Endothelial cell (in vitro differentiated cells): ENCODE measurements around the gene UTP15. TPM values are rescaled to one million over a fixed set of nuclear protein-coding genes. Genes with fewer than 3 reads are reported as not detected.

Experiments used
- DNase-seq: peaks from one replicate; pipeline ENCODE4 v3.0.0; 2021; ENCODE audit warnings: low spot score
- H3K27ac Mint-ChIP-seq: one replicate; pipeline ENCODE4 v1.8.0; 2021; ENCODE audit warnings: mixed read lengths, inconsistent platforms; ENCODE audit not compliant: unreplicated experiment
- H3K27me3 Mint-ChIP-seq: one replicate; pipeline ENCODE4 v1.8.0; 2021; ENCODE audit warnings: mild to moderate bottlenecking, moderate library complexity, mixed read lengths, inconsistent platforms; ENCODE audit not compliant: unreplicated experiment
- H3K36me3 Mint-ChIP-seq: one replicate; pipeline ENCODE4 v1.8.0; 2021; ENCODE audit warnings: mild to moderate bottlenecking, low read depth, mixed read lengths, inconsistent platforms; ENCODE audit not compliant: unreplicated experiment
- H3K4me1 Mint-ChIP-seq: one replicate; pipeline ENCODE4 v1.8.0; 2021; ENCODE audit warnings: mild to moderate bottlenecking, mixed read lengths, inconsistent platforms; ENCODE audit not compliant: unreplicated experiment
- H3K4me3 Mint-ChIP-seq: one replicate; pipeline ENCODE4 v1.8.0; 2021; ENCODE audit warnings: mild to moderate bottlenecking, mixed read lengths, inconsistent platforms; ENCODE audit not compliant: unreplicated experiment
- H3K9me3 Mint-ChIP-seq: one replicate; pipeline ENCODE4 v1.8.0; 2021; ENCODE audit warnings: mixed read lengths, inconsistent platforms; ENCODE audit not compliant: unreplicated experiment
- total RNA-seq: library from RNA; stranded (reverse); fragmentation: NEBNext Ultra II Directional; extraction: Animal tissue kit (Norgen Biotek cat#: 25700); gene quantifications from one replicate; pipeline ENCODE4 v1.2.1, GENCODE V29; 2021; ENCODE audit not compliant: unreplicated experiment
- TF ChIP-seq, protein P1 (sequence below): fragments of 200-600 bp; sonication (generic); IDR thresholded peaks from one replicate; pipeline ENCODE4 v1.5.0; 2021; ENCODE audit warnings: antibody characterized with exemption; ENCODE audit not compliant: unreplicated experiment

Gene UTP15
- total RNA-seq, 1 donor from 2014 or later, result 17.2 TPM

DNA sequence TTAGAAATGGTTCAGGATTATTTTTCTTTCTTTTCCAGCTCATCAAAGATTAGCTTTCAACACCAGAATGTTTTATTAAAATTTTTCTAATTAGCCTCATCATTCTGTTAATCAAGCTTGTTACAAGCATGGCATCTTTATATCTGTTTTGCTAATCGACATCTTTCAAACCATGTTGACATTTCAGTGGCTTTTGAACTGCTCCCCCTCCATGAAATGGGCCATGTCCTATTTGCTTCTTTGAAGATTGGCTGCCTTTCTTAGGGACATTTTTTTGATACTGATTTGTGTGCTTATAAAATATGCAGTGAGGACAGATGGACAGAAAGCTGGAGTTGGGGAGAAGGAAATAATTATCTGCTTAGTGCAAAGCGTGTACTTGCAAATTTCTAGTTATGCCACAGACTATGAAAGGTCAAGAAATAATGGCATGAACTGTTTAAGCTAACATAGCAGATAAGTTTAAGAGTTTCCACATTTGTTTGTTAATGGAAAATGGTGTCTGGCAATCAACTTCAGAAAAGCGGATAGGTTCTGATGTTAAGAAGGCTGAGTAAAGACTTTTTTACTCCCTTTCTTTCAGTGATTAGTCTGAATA, 39.8 kb upstream of the UTP15 start:
- Mint-ChIP-seq H3K4me1 (no peaks in the 10 kb centered on the region), H3K27me3 (no peaks in the 10 kb centered on the region), H3K4me3 (no peak overlapping the region), H3K36me3 (no peaks in the 10 kb centered on the region), H3K27ac (no peak overlapping the region), H3K9me3 (no peaks in the 10 kb centered on the region)
- TF ChIP-seq, protein P1, sequence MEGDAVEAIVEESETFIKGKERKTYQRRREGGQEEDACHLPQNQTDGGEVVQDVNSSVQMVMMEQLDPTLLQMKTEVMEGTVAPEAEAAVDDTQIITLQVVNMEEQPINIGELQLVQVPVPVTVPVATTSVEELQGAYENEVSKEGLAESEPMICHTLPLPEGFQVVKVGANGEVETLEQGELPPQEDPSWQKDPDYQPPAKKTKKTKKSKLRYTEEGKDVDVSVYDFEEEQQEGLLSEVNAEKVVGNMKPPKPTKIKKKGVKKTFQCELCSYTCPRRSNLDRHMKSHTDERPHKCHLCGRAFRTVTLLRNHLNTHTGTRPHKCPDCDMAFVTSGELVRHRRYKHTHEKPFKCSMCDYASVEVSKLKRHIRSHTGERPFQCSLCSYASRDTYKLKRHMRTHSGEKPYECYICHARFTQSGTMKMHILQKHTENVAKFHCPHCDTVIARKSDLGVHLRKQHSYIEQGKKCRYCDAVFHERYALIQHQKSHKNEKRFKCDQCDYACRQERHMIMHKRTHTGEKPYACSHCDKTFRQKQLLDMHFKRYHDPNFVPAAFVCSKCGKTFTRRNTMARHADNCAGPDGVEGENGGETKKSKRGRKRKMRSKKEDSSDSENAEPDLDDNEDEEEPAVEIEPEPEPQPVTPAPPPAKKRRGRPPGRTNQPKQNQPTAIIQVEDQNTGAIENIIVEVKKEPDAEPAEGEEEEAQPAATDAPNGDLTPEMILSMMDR, result no peak
- DNase-seq, result no peak

DNA sequence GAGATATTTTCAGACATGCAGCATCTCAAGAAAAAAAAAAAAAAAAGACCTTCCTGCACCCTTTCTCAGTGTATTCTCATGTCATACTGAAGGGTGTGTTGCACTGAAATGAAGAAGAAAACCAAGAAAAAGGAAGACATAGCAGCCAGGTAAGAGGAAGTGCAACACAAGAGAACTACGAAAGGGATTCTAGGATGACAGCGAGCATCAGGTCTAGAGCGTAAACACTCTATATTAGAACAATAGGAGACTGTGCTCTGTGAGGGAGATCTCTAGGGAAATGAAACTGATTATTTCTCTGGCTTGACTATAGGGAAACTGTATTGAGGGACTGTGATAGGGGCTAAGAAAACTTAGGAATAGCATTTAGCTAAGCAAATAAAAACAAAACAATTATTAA, 37.3 kb upstream of the UTP15 start:
- H3K27me3 Mint-ChIP-seq, result no peaks in the 10 kb centered on the region
- H3K4me3 Mint-ChIP-seq, result no peak overlapping the region
- H3K27ac Mint-ChIP-seq, result no peak overlapping the region
- no peak for DNase-seq
- TF ChIP-seq, protein P1, result no peak
- no peaks in the 10 kb centered on the region for H3K4me1 Mint-ChIP-seq
- no peaks in the 10 kb centered on the region for H3K9me3 Mint-ChIP-seq
- no peaks in the 10 kb centered on the region for H3K36me3 Mint-ChIP-seq

DNA sequence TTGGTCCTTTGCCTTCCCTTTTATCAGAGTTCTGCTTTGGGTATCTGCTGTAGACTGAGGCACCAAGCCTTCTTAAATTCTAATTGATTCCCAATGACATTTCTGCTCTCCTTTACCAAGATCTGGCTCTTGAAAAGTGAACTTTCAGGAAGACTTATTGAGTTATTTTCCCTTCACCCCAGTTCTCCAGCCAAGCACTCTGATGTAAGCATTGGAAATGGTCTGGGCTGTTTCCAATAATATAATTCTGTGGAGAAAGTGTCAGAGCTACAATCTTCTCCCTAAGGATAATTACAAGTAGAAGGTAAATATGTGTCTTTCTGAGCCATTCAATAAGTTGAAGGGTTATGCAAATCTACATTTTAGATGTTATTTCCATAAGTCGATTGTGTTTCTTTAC, 36.5 kb upstream of the UTP15 start:
- DNase-seq, result no peak
- H3K4me1 Mint-ChIP-seq, result no peaks in the 10 kb centered on the region
- TF ChIP-seq, protein P1, result no peak
- no peaks in the 10 kb centered on the region for H3K36me3 Mint-ChIP-seq
- no peak overlapping the region for H3K27ac Mint-ChIP-seq
- H3K9me3 Mint-ChIP-seq, result no peaks in the 10 kb centered on the region
- no peak overlapping the region for H3K4me3 Mint-ChIP-seq
- H3K27me3 Mint-ChIP-seq, result no peaks in the 10 kb centered on the region

DNA sequence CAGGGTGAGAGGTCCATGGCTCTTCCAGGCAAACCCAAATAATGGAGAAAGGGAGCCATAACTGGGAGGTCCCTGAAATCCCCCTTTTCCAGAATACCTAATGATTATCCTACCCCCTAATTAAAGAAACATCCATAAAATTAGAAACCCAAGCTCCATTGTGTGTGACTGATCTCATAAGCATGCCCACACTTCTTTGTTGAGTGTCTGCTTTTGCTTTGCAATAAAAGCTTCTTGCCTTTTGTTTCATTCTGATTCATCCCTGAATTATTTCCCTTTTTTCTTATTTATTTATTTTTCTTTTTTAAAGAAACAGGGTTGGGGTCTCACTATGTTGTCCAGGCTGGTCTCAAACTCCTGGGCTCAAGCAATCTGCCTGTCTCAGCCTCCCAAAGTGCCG, 34.2 kb upstream of the UTP15 start:
- H3K27me3 Mint-ChIP-seq, result no peaks in the 10 kb centered on the region
- no peak overlapping the region for H3K4me3 Mint-ChIP-seq
- TF ChIP-seq, protein P1, result no peak
- no peaks in the 10 kb centered on the region for H3K4me1 Mint-ChIP-seq
- no peaks in the 10 kb centered on the region for H3K36me3 Mint-ChIP-seq
- no peak overlapping the region for H3K27ac Mint-ChIP-seq
- no peak for DNase-seq
- no peaks in the 10 kb centered on the region for H3K9me3 Mint-ChIP-seq

DNA sequence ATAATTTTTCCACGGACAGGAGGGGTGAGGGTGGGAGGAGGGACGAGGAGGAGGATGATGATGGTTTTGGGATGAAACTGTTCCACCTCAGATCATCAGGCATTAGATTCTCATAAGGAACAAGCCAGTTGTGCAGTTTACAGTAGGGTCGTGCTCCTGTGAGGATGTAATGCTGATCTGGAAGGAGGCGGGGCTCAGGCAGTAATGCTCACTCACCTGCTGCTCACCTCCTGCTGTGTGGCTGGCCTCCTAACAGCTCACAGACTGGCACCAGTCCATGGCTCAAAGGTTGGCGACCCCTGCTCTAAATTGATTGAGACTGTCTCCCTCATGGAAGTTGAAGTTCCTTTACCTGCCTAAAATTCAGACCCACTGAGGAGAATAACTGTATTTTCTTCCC, 33.3 kb upstream of the UTP15 start:
- no peaks in the 10 kb centered on the region for H3K36me3 Mint-ChIP-seq

More for the DNA sequence above, 33.3 kb upstream of the UTP15 start:
- H3K27me3 Mint-ChIP-seq, result no peaks in the 10 kb centered on the region
- no peak overlapping the region for H3K27ac Mint-ChIP-seq
- no peak for DNase-seq
- H3K9me3 Mint-ChIP-seq, result no peaks in the 10 kb centered on the region
- TF ChIP-seq, protein P1, result no peak
- H3K4me3 Mint-ChIP-seq, result no peak overlapping the region
- H3K4me1 Mint-ChIP-seq, result no peaks in the 10 kb centered on the region
